ENCODE data around the gene TMEM150A.

DNA sequence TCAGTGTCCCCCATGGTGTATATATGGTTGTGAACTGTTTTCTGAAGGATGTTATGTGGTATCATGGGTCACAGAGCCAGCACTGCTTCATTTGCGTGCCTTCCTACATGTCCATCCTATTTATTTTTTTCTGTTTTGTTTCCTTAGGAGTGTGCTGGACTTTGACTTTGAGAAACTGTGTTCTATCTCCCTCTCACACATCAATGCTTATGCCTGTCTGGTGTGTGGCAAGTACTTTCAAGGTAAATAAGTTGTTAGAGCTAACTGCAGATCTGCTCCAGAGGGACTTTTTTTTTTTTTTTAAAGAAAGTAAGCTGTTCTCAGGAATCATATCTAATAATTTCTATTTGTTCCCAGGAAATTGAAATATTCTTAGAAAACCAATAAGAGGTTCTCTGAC, 18.8 kb upstream of the TMEM150A start:
- no peak for TF ChIP-seq EZH2phosphoT487 (IDR thresholded peaks at IDR 0.05; ENCODE audit: borderline replicate concordance)
- TF ChIP-seq, protein P1, sequence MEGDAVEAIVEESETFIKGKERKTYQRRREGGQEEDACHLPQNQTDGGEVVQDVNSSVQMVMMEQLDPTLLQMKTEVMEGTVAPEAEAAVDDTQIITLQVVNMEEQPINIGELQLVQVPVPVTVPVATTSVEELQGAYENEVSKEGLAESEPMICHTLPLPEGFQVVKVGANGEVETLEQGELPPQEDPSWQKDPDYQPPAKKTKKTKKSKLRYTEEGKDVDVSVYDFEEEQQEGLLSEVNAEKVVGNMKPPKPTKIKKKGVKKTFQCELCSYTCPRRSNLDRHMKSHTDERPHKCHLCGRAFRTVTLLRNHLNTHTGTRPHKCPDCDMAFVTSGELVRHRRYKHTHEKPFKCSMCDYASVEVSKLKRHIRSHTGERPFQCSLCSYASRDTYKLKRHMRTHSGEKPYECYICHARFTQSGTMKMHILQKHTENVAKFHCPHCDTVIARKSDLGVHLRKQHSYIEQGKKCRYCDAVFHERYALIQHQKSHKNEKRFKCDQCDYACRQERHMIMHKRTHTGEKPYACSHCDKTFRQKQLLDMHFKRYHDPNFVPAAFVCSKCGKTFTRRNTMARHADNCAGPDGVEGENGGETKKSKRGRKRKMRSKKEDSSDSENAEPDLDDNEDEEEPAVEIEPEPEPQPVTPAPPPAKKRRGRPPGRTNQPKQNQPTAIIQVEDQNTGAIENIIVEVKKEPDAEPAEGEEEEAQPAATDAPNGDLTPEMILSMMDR (conservative IDR thresholded peaks at IDR 0.05; ENCODE audit: low read length): no peak

Data from Loucy (cell line).